BJ (cell line): ENCODE results near the gene ISLR. TPM values are rescaled to one million over a fixed set of nuclear protein-coding genes. Genes with fewer than 3 reads are reported as not detected.

Experiments
- CTCF ChIA-PET: fragments of 350-600 bp; formaldehyde crosslinking; extraction: SDS; loops from one replicate; lab custom pipeline; 2021; ENCODE audit warnings: antibody characterized with exemption, inconsistent platforms; lab: Yijun Ruan, JAX
- POLR2A ChIA-PET: fragments of 300-600 bp; sonication (Branson Sonifier 250); formaldehyde crosslinking; extraction: SDS; loops from one replicate; lab custom pipeline; 2021; ENCODE audit warnings: antibody characterized with exemption; lab: Charles Lee
- DNase-seq: peaks from one replicate; pipeline ENCODE4 v3.0.0-alpha.2; 2011; ENCODE audit warnings: low read depth
- H3K27me3 ChIP-seq: 2 replicates; pipeline ENCODE4 v1.6.0; 2011; ENCODE audit warnings: low read length; ENCODE audit not compliant: control insufficient read depth, insufficient read depth
- H3K36me3 ChIP-seq: 2 replicates; pipeline ENCODE4 v1.5.1; 2011; ENCODE audit warnings: low read length; ENCODE audit not compliant: control insufficient read depth, insufficient read depth
- H3K4me3 ChIP-seq: 2 replicates; pipeline ENCODE4 v1.5.1; 2011; ENCODE audit warnings: low read depth, mild to moderate bottlenecking, control low read depth, low read length
- CTCF ChIP-seq: IDR thresholded peaks from 2 replicates; pipeline ENCODE4 v1.5.1; 2011; ENCODE audit warnings: low read depth, mild to moderate bottlenecking, control low read depth, inconsistent platforms, low read length, moderate library complexity; ENCODE audit not compliant: insufficient read depth
- polyA plus RNA-seq: library from polyadenylated mRNA; depleted of rRNA; stranded (reverse); fragments of >200 nt; gene quantifications from 2 replicates; pipeline ENCODE4 v1.2.3, GENCODE V29; 2011

Gene ISLR
- polyA plus RNA-seq, 1 experiment = 64.0 TPM

DNA sequence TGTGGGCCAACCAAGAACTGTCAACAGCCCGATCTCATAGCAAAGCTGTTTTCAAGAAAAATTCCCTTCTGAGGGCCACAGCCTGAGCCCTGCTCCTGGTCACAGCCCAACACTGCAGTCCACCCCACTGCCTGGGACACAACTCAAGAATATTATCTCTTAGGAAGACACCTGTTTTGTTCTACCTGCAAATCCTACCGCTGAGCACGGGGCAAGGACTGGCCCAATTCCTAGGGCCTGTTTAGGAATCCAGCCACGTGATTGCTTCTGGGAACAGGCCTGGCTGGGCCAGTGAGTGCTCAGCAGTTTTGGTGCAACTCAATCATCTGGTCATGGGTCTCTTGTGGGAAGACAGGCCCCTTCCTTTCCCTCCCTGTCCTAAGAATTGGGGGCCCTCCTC is 34.9 kb upstream of the ISLR start:
- H3K27me3 ChIP-seq = peaks cover 8% of the 10 kb centered on the region
- ChIA-PET POLR2A (no interaction called here), CTCF (interaction anchor here (0.7 to 1.4 kb wide), 6 partner anchors 10 to 182 kb away, joined by 3 to 4 read pairs (median 3); no protein-coding TSS in a partner anchor)
- no peak overlapping the region for H3K4me3 ChIP-seq
- DNase-seq = no peak
- TF ChIP-seq CTCF = no peak
- H3K36me3 ChIP-seq = no peaks in the 10 kb centered on the region

- CTCF ChIA-PET = no interaction called here
- no peak overlapping the region for H3K4me3 ChIP-seq
- H3K27me3 ChIP-seq = peaks cover 4% of the 10 kb centered on the region
- POLR2A ChIA-PET = no interaction called here
- TF ChIP-seq CTCF = no peak
- no peak for DNase-seq
- no peaks in the 10 kb centered on the region for H3K36me3 ChIP-seq
Observed at GRCh38 chr15:74141591-74141990, 31.9 kb upstream of the ISLR start.

DNA sequence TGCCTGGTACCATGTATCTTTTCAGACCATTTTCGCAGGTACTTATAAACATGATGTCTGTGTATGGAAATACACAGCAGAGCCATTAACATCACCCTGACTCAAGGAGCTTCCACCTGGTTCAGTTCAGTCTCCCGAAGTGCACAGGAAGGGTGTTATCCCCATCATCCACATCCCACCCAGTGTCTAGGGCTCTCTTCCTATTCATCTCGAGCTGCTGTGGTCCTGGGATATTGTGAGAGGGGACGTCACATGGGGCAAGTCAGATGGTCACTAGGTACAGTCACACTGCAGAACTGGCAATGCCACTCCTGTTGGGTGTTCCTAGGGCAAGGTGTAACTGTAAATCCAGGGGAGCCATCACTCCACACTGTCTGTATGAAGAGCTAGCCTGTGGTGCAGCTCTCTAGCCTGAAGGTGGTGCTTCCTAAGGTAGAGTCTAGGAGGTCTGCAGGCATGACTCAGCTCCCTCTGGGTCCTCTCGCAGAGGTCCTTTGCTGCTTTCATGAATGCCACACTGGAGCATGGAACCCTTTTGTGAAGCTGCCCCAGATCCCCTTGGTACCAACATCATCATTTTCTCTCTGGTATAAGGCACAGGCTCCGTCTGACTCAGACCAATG is 29.2 kb upstream of the ISLR start:
- DNase-seq = no peak
- CTCF ChIA-PET = interaction anchor here (1.1 kb wide), 1 partner anchor 9 kb away, joined by 3 read pairs; no protein-coding TSS in a partner anchor
- H3K27me3 ChIP-seq = peaks cover 4% of the 10 kb centered on the region
- H3K4me3 ChIP-seq = no peak overlapping the region
- no peak for TF ChIP-seq CTCF
- H3K36me3 ChIP-seq = no peaks in the 10 kb centered on the region
- POLR2A ChIA-PET = no interaction called here

GRCh38 chr15:74146277-74146800 is 27.2 kb upstream of the ISLR start:
- Histone ChIP-seq H3K4me3 (no peak overlapping the region), H3K36me3 (no peaks in the 10 kb centered on the region), H3K27me3 (peaks cover 2% of the 10 kb centered on the region; the same call in 1 of the 2 replicates)
- CTCF ChIA-PET = interaction anchor here (0.6 to 2.4 kb wide), 4 partner anchors 13 to 175 kb away, joined by 3 to 5 read pairs (median 4); no protein-coding TSS in a partner anchor
- no peak for DNase-seq
- no peak for TF ChIP-seq CTCF
- POLR2A ChIA-PET = no interaction called here

GRCh38 chr15:74147051-74147450 is 26.5 kb upstream of the ISLR start:
- H3K36me3 ChIP-seq = no peaks in the 10 kb centered on the region
- CTCF ChIA-PET = interaction anchor here (0.7 to 2.4 kb wide), 3 partner anchors 13 to 95 kb away, joined by 3 to 5 read pairs (median 3); no protein-coding TSS in a partner anchor
- POLR2A ChIA-PET = no interaction called here

More at GRCh38 chr15:74147051-74147450, 26.5 kb upstream of the ISLR start:
- Histone ChIP-seq H3K27me3 (peaks cover 2% of the 10 kb centered on the region; the same call in 1 of the 2 replicates), H3K4me3 (no peak overlapping the region)
- TF ChIP-seq CTCF = no peak
- DNase-seq = no peak
